Fibroblast of mammary gland (primary cell): ENCODE measurements around the gene GLO1.
A peak's percentile ranks its signal among the peaks of the same experiment; 100 is the strongest.
"Not testable (repeated sequence)": the region's sequence is repeated elsewhere in the genome, so short reads cannot be mapped to it uniquely, and the experiment has no call there.

Experiments
- DNase-seq: peaks from one replicate; pipeline ENCODE4 v3.0.0-alpha.2; 2010; ENCODE audit warnings: low read depth
- H3K4me3 ChIP-seq: 2 replicates; pipeline ENCODE4 v1.5.1; 2011; ENCODE audit warnings: low read depth, mild to moderate bottlenecking, low read length, moderate library complexity; ENCODE audit not compliant: control insufficient read depth
- TF ChIP-seq, protein P1 (sequence below): conservative IDR thresholded peaks from 2 replicates; pipeline ENCODE4 v1.5.1; 2011; ENCODE audit warnings: low read depth, low read length, inconsistent platforms; ENCODE audit not compliant: control insufficient read depth, insufficient read depth

GLO1 gene

DNA sequence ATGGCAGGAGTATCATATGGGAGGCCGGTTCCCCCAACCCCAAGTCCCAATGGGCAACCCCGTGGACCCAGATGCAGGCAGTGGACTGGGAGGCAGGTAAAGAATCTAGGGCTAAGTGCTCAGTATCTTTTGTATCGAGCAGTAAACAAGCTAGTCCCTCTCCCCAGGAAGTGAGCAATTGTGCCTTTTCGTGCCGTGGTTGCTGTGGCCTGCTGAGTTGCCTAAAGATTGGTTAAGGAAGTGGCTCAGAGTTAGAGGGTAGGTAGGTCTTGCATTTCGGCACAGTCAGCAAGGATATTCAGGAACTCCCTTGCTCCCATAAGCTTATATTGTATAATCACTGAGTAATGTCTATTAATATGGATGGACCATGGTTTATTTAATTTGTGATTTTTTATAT lies 10.9 kb upstream of the GLO1 start:
- DNase-seq: no peak
- TF ChIP-seq, protein P1, sequence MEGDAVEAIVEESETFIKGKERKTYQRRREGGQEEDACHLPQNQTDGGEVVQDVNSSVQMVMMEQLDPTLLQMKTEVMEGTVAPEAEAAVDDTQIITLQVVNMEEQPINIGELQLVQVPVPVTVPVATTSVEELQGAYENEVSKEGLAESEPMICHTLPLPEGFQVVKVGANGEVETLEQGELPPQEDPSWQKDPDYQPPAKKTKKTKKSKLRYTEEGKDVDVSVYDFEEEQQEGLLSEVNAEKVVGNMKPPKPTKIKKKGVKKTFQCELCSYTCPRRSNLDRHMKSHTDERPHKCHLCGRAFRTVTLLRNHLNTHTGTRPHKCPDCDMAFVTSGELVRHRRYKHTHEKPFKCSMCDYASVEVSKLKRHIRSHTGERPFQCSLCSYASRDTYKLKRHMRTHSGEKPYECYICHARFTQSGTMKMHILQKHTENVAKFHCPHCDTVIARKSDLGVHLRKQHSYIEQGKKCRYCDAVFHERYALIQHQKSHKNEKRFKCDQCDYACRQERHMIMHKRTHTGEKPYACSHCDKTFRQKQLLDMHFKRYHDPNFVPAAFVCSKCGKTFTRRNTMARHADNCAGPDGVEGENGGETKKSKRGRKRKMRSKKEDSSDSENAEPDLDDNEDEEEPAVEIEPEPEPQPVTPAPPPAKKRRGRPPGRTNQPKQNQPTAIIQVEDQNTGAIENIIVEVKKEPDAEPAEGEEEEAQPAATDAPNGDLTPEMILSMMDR: no peak

DNA sequence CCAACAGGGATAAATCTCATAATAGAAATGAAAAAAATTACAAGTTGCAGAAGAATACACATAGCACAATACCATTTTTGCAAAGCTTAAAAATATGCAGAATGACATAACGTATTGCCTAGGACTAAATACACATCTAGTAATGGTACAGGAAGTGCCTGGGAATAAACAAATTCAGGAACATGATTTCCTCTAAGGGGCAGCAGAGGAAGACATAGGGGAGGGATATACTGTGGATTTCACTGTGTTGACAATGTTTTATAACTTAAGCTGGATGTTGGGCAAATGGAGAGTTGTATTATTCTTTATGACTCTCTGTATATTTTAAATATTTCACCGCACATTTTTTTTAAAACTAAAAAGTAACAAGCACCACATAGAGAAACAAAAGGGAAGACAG lies 5.6 kb upstream of the GLO1 start:
- H3K4me3 ChIP-seq: no peak overlapping the region
- no peak for DNase-seq
- TF ChIP-seq, protein P1: no peak

More for the DNA sequence above, 10.9 kb upstream of the GLO1 start:
- H3K4me3 ChIP-seq: no peak overlapping the region

DNA sequence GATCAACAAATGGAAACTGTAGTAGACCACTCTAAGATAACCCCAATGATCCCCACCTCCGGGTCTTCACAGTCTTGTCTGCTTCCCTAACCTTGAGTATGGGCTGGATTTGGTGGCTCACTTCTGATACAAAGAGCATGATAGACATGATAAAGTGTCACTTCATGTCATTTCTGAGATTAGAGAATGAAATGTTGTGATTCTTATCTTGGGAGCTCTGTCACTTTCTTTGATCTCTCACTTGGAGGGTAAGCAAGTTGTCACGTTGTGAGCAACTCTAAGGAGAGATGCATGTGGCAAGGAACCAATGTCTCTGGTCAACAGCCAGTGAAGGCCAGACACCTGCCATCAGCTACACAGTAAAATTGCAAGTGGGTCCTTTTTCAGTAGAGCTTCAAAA lies 3.0 kb upstream of the GLO1 start:
- H3K4me3 ChIP-seq: no peak overlapping the region
- TF ChIP-seq, protein P1: no peak
- DNase-seq: no peak

DNA sequence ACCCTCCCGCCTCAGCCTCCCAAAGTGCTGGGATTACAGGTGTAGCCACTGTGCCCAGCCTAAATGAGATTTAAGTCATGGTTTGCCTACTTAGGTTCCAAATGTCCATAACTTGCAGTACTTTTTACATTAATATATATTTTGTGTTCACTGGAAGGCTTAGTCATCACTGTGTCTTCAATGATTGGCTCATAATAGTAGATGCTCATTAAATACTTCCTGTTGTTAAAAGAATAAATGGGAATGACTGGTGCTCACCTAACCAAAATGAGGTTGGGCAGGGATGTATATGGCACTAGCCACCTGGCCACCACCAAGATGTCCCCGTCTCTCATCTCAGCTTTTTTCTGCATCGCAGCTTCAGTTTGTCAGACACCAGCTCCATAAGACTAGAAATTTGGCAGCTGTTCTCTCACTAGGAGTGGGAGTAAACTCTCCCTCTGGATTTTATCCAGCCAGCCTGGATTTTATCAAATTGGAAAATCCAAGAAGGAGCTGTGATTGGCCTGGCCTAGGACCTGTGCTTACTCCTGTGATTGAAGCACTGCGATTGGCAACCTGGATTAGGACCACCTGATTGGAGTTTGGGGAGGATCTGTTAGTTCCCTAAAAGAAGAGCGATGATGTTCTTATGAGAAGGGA lies 1.1 kb upstream of the GLO1 start:
- H3K4me3 ChIP-seq: no peak overlapping the region
- TF ChIP-seq, protein P1: no peak
- no peak for DNase-seq

DNA sequence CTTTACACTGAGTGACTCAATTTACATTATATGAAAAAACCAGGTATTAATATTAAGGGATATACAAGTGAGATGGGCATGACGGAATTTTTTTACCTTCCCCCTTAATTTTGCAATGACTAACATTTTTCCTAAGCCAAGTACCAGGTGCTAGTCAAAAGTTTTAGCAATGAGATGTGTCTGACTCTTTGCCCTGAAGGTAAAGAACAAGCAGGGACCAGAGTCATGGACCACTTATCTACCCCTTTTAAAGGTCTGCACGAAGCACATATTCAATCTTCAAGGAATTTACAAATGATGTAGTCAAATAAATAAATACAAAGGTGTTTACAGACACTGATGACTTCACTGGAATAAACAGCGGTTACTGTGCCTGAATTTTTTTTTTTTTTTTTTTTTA lies 1.4 kb downstream of the GLO1 start:
- DNase-seq: no peak
- TF ChIP-seq, protein P1: no peak
- H3K4me3 ChIP-seq: peak overlapping the region; percentile 12

DNA sequence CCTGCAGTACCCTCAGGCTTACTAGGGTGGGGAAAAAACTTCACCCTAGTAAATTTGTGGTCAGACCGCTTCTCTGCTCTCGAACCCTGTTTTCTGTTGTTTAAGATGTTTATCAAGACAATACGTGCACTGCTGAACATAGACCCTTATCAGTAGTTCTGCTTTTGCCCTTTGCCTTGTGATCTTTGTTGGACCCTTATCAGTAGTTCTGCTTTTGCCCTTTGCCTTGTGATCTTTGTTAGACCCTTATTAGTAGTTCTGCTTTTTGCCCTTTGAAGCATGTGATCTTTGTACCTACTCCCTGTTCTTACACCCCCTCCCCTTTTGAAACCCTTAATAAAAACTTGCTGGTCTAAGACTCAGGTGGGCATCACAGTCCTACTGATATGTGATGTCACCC lies 3.2 kb downstream of the GLO1 start:
- H3K4me3 ChIP-seq, DNase-seq: not testable (repeated sequence)

DNA sequence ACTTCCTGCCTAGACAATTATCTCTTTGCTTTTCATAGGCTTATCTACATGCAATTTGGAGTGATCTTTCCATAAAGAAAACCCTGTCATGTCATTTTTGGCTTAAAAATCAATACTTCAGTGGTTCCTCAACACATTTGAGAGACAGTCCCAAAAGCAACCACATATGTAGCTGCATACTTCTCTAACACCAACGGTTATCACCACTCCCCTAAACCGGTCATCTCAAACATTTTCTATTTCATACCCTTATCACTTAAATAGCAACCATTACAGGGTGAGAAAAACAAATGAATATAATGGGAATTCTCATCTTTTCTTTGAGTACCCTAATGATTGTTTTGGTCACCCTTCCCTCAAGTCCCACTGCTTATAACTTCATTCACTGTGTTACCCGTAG lies 5.1 kb downstream of the GLO1 start:
- TF ChIP-seq, protein P1: no peak
- no peak overlapping the region for H3K4me3 ChIP-seq
- no peak for DNase-seq
